NK-92 treated with Interleukin-12 subunit alpha and Interleukin-12 subunit beta, amount 100 ng/mL, for 24 hours (cell line): ENCODE results near the gene MMD.
"Not testable (repeated sequence)": the region's sequence is repeated elsewhere in the genome, so short reads cannot be mapped to it uniquely, and the experiment has no call there.

Experiments used
- DNase-seq: peaks from one replicate; lab custom pipeline; 2025; lab: John Stamatoyannopoulos, UW

The MMD gene

GRCh38 chr17:55443904-55444303 lies 22.3 kb upstream of the MMD start:
- DNase-seq, result no peak

DNA sequence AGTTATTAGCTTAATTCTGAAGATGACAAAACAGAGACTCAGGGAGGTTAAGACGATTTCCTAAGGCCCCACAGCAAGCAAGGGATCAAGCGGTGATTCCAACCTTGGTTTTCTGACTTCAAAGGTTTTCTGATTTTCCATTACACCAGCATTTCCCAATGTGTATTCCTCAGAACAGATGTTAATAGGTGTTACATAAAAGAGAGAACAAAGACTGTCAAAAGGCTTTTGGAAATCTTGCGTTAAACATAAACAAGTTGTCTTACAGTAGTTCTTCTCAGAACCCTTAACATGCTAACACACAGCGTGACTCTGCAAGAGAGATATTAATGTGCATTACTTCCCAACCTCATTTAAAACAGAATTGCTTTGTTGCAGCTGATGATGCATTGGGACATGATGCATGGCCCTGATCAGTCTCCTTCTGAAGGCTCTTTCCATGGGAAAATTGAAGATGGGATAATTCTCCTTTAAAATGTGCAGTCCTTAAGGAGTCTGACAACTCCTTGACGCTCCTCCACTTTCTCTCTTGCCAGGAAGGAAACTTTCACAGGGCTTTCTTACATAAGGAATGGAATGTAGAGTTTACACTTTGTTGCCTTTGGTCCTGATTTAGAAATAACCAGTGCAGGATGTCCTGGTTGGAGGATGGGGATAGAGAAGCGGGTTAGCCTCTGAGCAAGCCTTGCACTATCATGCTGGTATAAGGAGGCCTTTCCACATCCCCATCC lies 21.5 kb upstream of the MMD start:
- DNase-seq, result no peak

DNA sequence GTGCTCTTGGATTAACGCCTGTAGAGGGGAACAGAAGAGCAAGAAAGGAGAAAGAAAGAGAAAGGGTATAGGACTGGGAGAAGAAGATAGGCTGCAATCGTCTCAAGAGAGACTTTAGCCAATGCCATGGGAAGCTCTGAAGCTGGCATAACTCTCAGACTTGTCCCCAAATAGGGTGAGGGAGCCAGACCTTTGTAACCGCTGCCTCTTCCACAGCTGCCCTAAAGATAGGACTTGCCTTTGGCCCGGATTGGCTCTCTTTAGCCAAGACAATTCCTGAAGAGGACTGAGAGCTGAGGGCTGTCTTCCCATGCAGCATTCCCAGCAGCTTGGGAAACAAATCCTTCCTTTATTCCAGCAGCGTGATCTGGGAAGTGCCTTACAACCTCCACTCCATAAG lies 20.8 kb upstream of the MMD start:
- DNase-seq, result no peak

- DNase-seq, result no peak
Observed at GRCh38 chr17:55441544-55441943, 19.9 kb upstream of the MMD start.

DNA sequence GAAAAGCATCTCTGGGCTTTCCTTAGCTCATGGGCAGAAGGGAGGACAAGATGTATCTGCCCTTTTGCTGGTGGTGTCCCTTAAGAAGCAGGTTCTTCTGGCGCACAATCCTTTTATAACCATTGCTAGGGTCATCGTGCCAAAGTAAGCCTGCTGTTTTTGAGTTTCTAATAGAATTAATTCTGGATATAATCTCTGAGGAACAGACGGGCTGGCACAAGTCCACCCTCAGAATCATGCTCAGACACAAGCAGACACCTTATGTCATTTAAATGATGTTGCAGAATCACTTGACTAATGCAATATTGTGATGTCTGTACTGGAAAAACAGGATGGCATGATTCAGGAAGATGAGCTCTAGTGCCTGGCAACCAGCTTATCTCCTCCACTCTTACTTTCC lies 18.8 kb upstream of the MMD start:
- DNase-seq, result no peak

DNA sequence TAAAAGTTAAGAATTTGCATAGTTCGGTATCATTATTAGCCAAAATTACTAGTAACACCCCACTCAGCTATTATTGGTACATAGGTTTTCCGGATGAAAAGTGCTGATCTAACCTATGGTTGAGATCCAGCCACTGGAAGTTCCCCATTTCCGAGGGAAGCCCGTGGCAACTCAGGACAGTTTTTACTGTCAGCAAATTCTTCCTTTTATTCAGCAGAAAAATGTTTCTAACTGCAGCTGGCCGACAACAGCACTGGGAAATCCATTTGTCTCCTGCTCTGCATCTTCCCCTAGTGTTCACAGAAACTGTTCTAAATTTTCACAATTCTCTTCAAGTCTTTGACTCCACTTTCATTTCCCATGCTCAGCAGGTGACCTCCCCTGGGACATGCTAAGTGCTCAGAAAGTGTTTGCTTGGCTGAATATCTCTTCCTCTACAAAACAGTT lies 15.5 kb upstream of the MMD start:
- DNase-seq, result no peak

DNA sequence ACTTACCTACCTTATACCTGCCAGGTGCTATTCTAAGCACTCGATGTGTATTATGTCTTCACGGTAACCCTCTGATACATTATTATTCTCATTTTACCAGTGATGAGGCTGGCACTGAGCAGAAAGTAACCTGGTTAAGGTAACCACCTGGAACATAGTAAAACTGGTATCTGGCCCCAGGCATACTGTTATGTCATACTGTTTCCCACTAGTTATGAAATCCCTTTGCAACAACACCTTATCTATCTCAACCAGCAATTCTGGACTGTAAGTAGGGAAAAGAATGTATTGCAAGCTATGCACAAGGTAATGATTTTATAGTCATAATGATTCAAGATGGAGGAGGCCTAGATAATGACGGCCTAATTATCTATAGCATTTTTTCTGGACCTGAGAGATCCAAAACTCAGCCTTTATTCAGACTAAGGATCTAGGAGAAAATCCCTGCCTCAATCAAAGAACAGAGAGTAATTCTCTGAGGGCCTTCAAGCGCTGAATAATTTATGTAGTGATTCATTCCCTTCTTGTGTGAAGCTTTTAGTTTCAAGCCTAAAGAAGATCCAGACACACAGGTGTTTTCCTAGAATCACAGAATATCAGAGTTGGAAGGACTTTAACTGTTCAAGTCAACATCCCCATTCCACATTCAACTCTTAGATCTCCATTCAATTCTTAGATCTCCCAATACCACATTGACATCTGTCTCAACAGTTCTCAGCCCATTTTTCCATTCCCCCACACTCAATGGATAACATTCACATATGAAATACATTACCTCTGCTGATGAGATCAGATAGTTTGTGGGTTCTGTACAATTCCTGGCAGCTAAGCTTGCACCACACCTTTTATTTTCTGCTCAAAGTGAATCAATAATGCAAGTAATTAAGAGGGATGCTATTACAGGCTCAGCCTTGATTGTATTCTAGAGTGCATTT lies 14.9 kb upstream of the MMD start:
- no peak for DNase-seq

- no peak for DNase-seq
Observed at GRCh38 chr17:55435408-55435807, 13.8 kb upstream of the MMD start.

DNA sequence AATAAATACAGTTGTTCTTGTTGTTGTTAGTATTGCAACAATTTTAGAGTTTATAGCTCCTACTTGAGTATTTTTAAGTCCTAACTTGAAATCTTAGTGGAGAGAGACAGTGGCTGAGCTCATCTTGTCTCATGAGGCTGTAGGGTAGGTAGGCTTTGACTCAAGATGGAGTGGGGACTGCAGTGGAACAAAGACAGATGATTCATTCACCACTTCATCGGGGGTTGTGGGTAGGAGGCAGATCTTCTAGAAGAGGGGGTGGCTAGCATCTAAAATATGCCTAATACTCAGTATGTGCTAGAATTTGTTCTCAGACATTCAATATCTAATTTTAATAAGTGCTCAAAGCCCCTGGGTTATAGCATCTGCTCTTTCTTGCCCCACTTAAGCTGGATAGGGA lies 13.1 kb upstream of the MMD start:
- DNase-seq, result no peak

- DNase-seq, result no peak
Observed at GRCh38 chr17:55433629-55434422, 12.2 kb upstream of the MMD start.

DNA sequence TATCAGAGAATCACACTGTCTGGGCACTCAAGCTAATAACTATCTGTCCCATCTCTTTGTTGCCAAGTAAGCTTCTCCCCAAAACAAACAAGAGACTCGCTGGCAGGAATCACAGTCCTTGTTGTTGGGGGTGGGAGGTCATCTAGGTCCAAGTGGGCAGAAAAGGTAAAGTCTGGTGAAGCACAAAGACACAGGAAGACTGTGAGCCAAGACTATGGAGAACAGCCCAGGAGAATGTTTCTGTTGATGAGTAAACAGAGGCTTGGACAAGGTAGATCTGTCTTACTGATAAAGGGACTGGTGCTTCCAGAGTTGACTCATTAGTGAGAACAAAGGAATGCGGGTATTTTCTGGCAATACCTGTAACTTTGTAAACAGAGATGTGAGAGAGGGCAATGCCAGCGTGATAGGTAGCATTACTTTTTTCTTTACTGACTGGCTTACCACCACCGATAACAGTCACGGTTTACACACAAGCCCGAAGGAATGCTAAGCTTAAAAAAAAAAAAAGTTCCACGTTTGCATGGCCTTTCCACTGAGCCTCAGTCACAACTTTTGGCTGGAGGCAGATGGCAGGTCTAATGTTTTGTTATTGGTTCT lies 11.5 kb upstream of the MMD start:
- no peak for DNase-seq

DNA sequence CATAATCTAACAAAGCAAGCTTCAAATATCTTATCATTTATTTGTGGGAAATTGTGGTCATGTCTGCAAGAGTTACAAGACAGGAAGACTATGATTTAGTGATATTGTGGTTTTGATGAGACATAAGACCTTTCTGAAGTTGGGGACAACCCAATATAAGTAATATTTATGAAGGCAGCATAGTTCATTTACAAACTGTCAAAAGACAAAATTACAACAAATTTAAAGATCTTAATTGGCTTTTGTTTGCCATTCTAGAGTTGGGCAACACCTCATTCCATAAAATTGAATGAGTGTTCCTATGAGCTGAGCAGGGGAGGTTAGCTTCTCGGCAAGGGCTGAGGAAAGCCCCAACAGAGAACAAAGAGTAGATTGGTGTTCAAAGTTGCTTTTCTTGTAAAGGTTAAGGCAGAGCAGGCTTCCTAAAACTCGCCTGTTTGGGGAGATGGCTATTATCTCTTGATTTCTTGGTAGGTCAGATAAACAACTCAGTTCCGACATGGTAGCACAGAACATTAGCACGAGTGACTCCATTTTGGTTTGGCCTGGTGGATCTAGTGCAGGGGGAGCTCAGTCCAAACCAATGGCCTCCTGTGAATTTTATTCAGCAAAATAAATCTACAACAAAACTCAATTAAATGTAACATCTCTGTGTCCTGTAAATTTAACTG lies 10.9 kb upstream of the MMD start:
- DNase-seq, result no peak

- not testable (repeated sequence) for DNase-seq
Observed at GRCh38 chr17:55431914-55432313, 10.3 kb upstream of the MMD start.

- DNase-seq, result no peak
Observed at GRCh38 chr17:55430541-55431288, 9.1 kb upstream of the MMD start.

DNA sequence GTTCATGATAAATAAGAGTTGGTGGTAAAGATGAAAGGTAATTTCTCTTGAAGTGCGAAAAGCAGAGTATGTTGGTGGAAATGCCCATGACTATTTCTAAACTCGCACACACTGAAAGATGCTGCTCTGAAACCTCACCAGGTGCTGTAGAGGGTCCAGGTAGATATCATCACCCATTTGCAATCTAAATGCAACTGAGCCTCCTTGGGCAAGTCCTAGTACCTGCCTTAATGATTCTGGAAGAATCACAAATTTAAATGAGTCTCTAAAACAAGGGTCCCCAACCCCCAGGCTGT lies 5.9 kb upstream of the MMD start:
- DNase-seq, result no peak

DNA sequence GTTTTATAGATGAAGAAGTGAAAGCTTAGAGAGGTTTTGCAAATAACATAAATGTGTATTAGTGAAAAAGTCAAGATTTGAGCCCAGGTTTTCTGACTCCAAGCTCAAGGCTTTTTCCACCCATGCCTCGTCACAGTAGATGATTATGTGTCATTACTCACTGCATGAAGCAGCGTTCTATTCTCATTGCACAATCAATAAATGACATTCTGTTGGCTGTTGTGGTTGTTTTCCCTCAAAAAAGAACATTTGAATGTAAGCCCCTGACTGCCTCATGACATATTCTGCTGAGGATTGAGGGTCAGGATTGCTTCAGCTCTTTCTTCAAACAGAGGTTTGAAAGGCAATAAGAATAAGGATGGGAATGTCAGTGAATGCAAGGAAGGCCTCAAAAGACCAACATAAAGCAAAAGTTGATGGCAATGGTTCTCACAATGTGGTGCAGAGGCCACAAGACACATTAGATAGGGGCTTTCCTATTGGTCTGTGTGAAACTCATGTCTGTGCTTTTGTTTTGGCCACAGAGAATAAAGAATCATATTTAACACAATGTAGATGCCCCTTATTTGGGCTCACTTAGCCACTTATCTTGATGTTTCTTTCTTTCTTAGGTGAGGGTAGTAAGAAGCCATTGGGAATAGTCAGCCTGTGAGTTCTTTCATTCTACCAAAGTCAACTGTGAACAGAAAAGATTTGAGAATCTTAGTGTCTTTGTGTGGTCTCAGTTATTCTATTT lies 5.4 kb upstream of the MMD start:
- DNase-seq, result no peak

- no peak for DNase-seq
Observed at GRCh38 chr17:55424893-55425540, 3.4 kb upstream of the MMD start.

GRCh38 chr17:55423535-55423934 lies 1.9 kb upstream of the MMD start:
- DNase-seq, result no peak

DNA sequence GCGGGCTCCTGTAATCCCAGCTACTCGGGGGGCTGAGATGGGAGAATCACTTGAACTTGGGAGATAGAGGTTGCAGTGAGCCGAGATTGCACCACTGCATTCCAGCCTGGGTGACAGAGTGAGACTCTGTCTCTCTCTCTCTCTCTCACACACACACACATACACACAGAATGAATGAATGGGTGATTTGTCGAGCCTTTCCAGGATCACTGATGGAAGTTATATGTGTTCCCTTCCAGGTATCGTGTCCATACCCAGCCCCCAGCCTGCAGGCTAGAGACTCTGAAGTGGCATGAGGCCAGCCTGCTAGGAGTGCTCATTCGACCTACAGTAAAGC lies 1.2 kb upstream of the MMD start:
- DNase-seq, result not testable (repeated sequence)

DNA sequence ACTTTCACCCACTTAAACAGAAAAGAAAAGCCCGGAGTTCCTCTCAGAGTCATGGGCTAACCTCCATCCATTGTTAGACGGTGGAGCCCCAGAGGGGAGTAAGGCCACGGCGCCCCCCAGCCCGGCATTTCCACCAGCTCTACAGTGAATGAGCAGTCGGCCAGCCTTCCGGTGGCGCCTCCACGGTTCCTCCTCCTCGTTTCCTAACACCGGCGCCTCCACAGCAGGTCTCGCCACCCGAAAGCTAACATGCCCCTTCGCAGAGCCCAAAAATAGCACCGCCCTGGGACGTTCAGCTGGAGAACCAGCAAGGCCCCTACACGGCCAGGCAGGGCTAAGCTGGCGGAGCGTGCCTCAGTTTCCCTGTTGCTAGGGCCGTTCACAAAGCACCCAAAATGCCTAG lies 858 bp downstream of the MMD start:
- DNase-seq, result no peak
